Tibial nerve (tissue), 4 donors: ENCODE results near the gene SPG21. TPM values are rescaled to one million over a fixed set of nuclear protein-coding genes. Genes with fewer than 3 reads are reported as not detected.
A peak's percentile ranks its signal among the peaks of the same experiment; 100 is the strongest.

Experiments
- DNase-seq, 2 donors: peaks; one replicate each; pipeline ENCODE4 v3.0.0-alpha.2; 2019; ENCODE audit warnings: low spot score in 2 of 2
- H3K27ac ChIP-seq, 4 donors: fragments of 200-600 bp; sonication (generic) in 3 of 4; one replicate each; pipeline ENCODE4 v1.5.1; 2017 to 2019; ENCODE audit warnings: mild to moderate bottlenecking in 1 of 4
- H3K27me3 ChIP-seq, 2 donors: fragments of 200-600 bp; sonication (generic) in 1 of 2; one replicate each; pipeline versions ENCODE4 v1.5.1 to v1.6.0; 2017 to 2019
- H3K36me3 ChIP-seq, 3 donors: fragments of 200-600 bp; sonication (generic); one replicate each; pipeline ENCODE4 v1.5.1; 2018 to 2019
- H3K4me1 ChIP-seq, 4 donors: fragments of 200-600 bp; sonication (generic) in 3 of 4; one replicate each; pipeline ENCODE4 v1.5.1; 2017 to 2019
- H3K4me3 ChIP-seq, 4 donors: fragments of 200-600 bp; sonication (generic) in 3 of 4; one replicate each; pipeline ENCODE4 v1.5.1; 2017 to 2019; ENCODE audit warnings: mild to moderate bottlenecking in 1 of 4, moderate library complexity in 1 of 4
- H3K9me3 ChIP-seq, 4 donors: fragments of 200-600 bp; sonication (generic) in 3 of 4; one replicate each; pipeline ENCODE4 v1.5.1; 2017 to 2019
- EP300 ChIP-seq, 2 donors: sonication (generic); formaldehyde crosslinking; IDR thresholded peaks; one replicate each; pipeline ENCODE4 v1.6.1; 2017; ENCODE audit warnings: antibody characterized with exemption in 2 of 2, mild to moderate bottlenecking in 1 of 2
- POLR2A ChIP-seq, 2 donors: fragments of 450-650 bp; IDR thresholded peaks; one replicate each; pipeline ENCODE4 v1.6.1; 2017; ENCODE audit warnings: antibody characterized with exemption in 2 of 2, mild to moderate bottlenecking in 2 of 2, moderate library complexity in 2 of 2
- WGBS, 2 donors: methylation state at CpG; one replicate each; pipeline ENCODE4 v1.1.5; 2018; 5-methylcytosine and 5-hydroxymethylcytosine counted together
- total RNA-seq, 4 donors: library from RNA; depleted of rRNA; stranded (reverse); fragments of >200 nt; gene quantifications; one replicate each; pipeline ENCODE4 v1.1.0, GENCODE V29; 2016
- TF ChIP-seq, protein P1 (sequence below), 5 experiments: fragments of 200-600 bp in 3 of 5; fragments of 450-650 bp in 2 of 5; sonication (generic) in 3 of 5; IDR thresholded peaks; one replicate each; pipeline ENCODE4 v1.5.1; 2016 to 2019; ENCODE audit warnings: antibody characterized with exemption in 5 of 5, mild to moderate bottlenecking in 3 of 5, moderate library complexity in 2 of 5

SPG21 gene
- total RNA-seq, 4 donors from 2014 or later: 80.4 to 90.6 (median 86.3) TPM

DNA sequence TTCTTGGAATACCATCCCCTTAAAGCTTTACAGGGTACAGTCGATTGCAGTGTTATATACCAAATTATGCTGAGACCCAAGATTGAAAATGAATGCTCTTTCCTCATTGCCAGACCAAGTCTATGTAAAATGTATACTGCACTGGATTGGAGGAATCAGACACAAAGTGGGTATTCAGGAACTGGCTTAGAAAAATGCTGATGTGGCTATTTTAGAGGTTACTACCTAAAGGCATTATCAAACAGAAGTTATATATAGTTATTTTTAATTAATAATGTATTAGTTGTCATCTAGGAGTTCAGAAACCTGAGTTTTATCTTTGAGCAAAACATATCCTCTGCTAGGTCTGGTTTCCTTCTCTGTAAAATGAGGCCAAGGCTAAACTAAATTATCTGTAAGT, 3.6 kb upstream of the SPG21 start:
- peaks cover 0 to 15% (median 3%) of the 10 kb centered on the region in 4 donors for H3K4me1 ChIP-seq
- 31 to 43% methylated on average over 1 of the region's 1 CpG for WGBS, 2 donors
- H3K4me3 ChIP-seq: no peak overlapping the region
- H3K27me3 ChIP-seq: no peaks in the 10 kb centered on the region
- TF ChIP-seq EP300 (IDR thresholded peaks at IDR 0.05): no peak
- no peak for TF ChIP-seq POLR2A (IDR thresholded peaks at IDR 0.05)
- TF ChIP-seq, protein P1, sequence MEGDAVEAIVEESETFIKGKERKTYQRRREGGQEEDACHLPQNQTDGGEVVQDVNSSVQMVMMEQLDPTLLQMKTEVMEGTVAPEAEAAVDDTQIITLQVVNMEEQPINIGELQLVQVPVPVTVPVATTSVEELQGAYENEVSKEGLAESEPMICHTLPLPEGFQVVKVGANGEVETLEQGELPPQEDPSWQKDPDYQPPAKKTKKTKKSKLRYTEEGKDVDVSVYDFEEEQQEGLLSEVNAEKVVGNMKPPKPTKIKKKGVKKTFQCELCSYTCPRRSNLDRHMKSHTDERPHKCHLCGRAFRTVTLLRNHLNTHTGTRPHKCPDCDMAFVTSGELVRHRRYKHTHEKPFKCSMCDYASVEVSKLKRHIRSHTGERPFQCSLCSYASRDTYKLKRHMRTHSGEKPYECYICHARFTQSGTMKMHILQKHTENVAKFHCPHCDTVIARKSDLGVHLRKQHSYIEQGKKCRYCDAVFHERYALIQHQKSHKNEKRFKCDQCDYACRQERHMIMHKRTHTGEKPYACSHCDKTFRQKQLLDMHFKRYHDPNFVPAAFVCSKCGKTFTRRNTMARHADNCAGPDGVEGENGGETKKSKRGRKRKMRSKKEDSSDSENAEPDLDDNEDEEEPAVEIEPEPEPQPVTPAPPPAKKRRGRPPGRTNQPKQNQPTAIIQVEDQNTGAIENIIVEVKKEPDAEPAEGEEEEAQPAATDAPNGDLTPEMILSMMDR (IDR thresholded peaks at IDR 0.05): no peak
- no peak for DNase-seq
- H3K9me3 ChIP-seq: no peaks in the 10 kb centered on the region
- no peaks in the 10 kb centered on the region for H3K36me3 ChIP-seq
- H3K27ac ChIP-seq: no peak overlapping the region

DNA sequence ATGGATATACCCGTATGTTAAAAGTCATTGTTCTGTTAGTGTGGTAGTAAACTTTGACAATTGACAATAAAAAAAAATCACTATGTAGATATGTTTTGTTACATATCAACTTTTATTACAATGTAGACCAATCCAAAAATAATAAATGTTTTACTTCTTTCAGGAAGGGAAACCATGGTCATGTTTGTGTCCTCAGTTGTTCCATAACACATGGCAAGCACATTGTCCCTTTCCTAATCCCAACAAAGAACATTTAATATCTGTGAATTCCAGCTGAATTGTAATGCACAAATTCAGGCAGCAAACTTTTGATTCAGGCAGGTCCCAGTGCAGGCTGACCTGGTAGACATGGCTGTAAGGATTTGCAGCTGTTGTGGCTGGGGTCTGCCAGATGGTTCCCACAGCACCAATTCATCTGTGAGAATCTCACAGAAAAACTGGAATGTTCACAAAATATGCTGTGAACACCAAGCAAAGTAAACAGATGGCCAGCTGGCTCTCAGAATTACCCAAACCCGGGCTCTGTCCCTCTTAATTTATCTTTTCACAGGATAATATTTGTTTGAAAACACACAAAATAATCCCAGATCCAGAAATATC, 1.9 kb upstream of the SPG21 start:
- no peak overlapping the region for H3K27ac ChIP-seq
- no peak overlapping the region for H3K4me3 ChIP-seq
- no peaks in the 10 kb centered on the region for H3K27me3 ChIP-seq
- H3K9me3 ChIP-seq: no peaks in the 10 kb centered on the region
- WGBS, 2 donors: 67 to 78% methylated on average over 2 of the region's 2 CpGs
- H3K4me1 ChIP-seq: peaks cover 0 to 32% (median 8%) of the 10 kb centered on the region in 4 donors
- no peaks in the 10 kb centered on the region for H3K36me3 ChIP-seq
- no peak for TF ChIP-seq POLR2A (IDR thresholded peaks at IDR 0.05)
- no peak for TF ChIP-seq EP300 (IDR thresholded peaks at IDR 0.05)
- TF ChIP-seq, protein P1 (IDR thresholded peaks at IDR 0.05): no peak
- DNase-seq: no peak

DNA sequence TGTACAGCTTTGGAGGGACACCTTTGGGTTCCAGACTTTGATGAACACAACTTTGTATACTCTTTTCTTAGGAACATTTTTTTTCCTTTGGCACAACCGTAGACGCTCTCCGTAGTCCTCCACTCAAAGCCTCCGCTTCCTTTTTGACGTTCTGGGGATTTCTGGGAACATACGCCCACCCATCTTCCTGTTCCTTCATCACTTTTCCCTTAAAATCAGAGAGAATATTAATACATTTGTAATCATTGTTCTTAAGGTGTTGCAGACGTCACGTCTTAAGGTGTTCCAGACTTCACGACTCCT, 405 bp upstream of the SPG21 start:
- Histone ChIP-seq H3K9me3 (no peaks in the 10 kb centered on the region), H3K4me1 (peaks cover 0 to 47% (median 13%) of the 10 kb centered on the region in 4 donors), H3K27ac (peak overlapping the region; percentile 90 to 99 (median 96)), H3K27me3 (no peaks in the 10 kb centered on the region), H3K36me3 (no peaks in the 10 kb centered on the region), H3K4me3 (peak overlapping the region; percentile 62 to 98 (median 84))
- 2 to 3% methylated on average over 9 of the region's 9 CpGs for WGBS, 2 donors
- TF ChIP-seq EP300 (IDR thresholded peaks at IDR 0.05): peak in 1 of 2 donors; percentile 2
- TF ChIP-seq, protein P1 (IDR thresholded peaks at IDR 0.05): no peak
- no peak for DNase-seq

DNA sequence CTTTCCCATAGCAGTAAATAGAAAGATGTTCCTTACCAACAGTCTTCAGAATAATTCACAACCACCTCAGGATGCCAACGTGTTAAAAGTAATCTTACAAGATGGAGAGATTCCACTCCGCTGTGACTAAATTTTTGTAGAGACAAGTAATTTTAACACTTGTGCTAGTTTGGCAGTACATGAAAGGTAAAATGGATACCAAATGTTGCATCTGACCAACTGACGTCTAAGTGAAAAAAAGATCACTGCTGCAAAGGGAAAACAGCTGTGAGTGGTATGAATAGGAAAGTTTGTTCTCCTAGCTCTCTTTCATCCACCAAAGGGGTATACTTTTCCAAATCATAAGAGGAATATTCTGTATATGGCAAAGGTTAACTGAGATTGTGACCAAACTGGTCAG, 2.6 kb downstream of the SPG21 start:
- Histone ChIP-seq H3K4me3 (no peak overlapping the region), H3K27me3 (no peaks in the 10 kb centered on the region), H3K9me3 (no peaks in the 10 kb centered on the region), H3K4me1 (peaks cover 0 to 75% (median 17%) of the 10 kb centered on the region in 4 donors), H3K27ac (peak overlapping the region in 1 of 4 donors; percentile 2), H3K36me3 (peaks cover 0 to 9% (median 0%) of the 10 kb centered on the region in 3 donors)
- WGBS, 2 donors: 31 to 47% methylated on average over 3 of the region's 3 CpGs
- no peak for DNase-seq
- TF ChIP-seq, protein P1 (IDR thresholded peaks at IDR 0.05): no peak
- TF ChIP-seq EP300 (IDR thresholded peaks at IDR 0.05) (no peak), POLR2A (IDR thresholded peaks at IDR 0.05) (no peak)

DNA sequence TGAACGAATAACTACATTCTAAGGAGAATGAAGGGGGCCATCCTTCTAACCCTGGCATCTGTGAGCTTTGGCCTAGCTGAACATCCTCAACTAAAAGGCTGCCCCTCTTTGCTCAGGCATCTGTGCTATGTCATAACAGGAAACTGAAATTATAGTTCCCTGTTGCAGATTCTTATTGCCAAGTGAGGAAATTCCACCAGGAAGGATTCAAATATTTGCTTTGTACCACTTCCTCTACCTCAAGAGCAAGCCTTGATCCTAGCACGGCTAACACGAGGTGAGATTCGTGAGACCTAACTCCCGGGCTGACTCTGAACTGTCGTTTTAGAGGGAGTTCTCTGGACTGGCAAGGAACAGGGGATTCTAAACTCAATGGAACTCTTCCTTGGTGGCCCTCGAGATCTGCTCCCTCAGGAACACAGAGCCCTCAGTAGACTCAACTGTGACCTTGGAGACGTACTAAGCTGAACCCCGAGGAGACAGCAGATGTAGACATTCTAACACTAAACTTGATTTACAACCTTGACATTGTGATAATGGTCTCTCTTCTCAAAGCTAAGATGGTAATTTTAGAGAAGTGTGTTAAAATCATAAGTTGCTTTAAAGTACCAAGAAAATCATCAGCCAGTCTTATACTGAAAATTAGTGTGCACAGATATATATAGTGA, 4.2 kb downstream of the SPG21 start:
- no peak overlapping the region for H3K4me3 ChIP-seq
- peak overlapping the region in 3 of 4 donors; percentile 15 to 80 (median 66) for H3K27ac ChIP-seq
- peaks cover 0 to 9% (median 0%) of the 10 kb centered on the region in 3 donors for H3K36me3 ChIP-seq
- DNase-seq: no peak
- WGBS, 2 donors: 34 to 48% methylated on average over 9 of the region's 9 CpGs
- peaks cover 0 to 83% (median 23%) of the 10 kb centered on the region in 4 donors for H3K4me1 ChIP-seq
- H3K27me3 ChIP-seq: no peaks in the 10 kb centered on the region
- TF ChIP-seq, protein P1 (IDR thresholded peaks at IDR 0.05): no peak
- no peak for TF ChIP-seq EP300 (IDR thresholded peaks at IDR 0.05)
- TF ChIP-seq POLR2A (IDR thresholded peaks at IDR 0.05): no peak
- no peaks in the 10 kb centered on the region for H3K9me3 ChIP-seq
